ENCODE data around the gene BRCA1. TPM values are rescaled to one million over a fixed set of nuclear protein-coding genes. Genes with fewer than 3 reads are reported as not detected.
"Not testable (repeated sequence)": the region's sequence is repeated elsewhere in the genome, so short reads cannot be mapped to it uniquely, and the experiment has no call there.

The BRCA1 gene
- total RNA-seq, 1 donor from 2014 or later: 93.3 TPM

- DNase-seq: no peak
- intact Hi-C loops (cut with micrococcal nuclease): no loop called here
- H3K27ac Mint-ChIP-seq: no peak overlapping the region
- peaks cover 21% of the 10 kb centered on the region for H3K36me3 Mint-ChIP-seq (ENCODE audit: low read depth)
- H3K4me3 Mint-ChIP-seq: no peak overlapping the region
- H3K27me3 Mint-ChIP-seq: no peaks in the 10 kb centered on the region
- H3K9me3 Mint-ChIP-seq: no peaks in the 10 kb centered on the region
- H3K4me1 Mint-ChIP-seq: peaks cover 8% of the 10 kb centered on the region
These were observed 6.2 kb downstream of the BRCA1 start for GRCh38 chr17:43118679-43119615.

GRCh38 chr17:43114151-43114552 lies 11.0 kb downstream of the BRCA1 start:
- Mint-ChIP-seq H3K27ac (no peak overlapping the region), H3K27me3 (no peaks in the 10 kb centered on the region), H3K9me3 (no peaks in the 10 kb centered on the region), H3K36me3 (ENCODE audit: low read depth) (peaks cover 23% of the 10 kb centered on the region), H3K4me1 (no peaks in the 10 kb centered on the region), H3K4me3 (no peak overlapping the region)
- no peak for DNase-seq
- intact Hi-C loops (cut with micrococcal nuclease): no loop called here

GRCh38 chr17:43106552-43106951 lies 18.6 kb downstream of the BRCA1 start:
- Mint-ChIP-seq H3K9me3 (no peaks in the 10 kb centered on the region), H3K36me3 (ENCODE audit: low read depth) (peaks cover 32% of the 10 kb centered on the region), H3K27me3 (no peaks in the 10 kb centered on the region), H3K4me3 (no peak overlapping the region), H3K27ac (no peak overlapping the region), H3K4me1 (no peaks in the 10 kb centered on the region)
- DNase-seq: no peak
- intact Hi-C loops (cut with micrococcal nuclease): no loop called here

- H3K4me1 Mint-ChIP-seq: no peaks in the 10 kb centered on the region
- H3K9me3 Mint-ChIP-seq: no peaks in the 10 kb centered on the region
- DNase-seq: no peak
- no peak overlapping the region for H3K4me3 Mint-ChIP-seq
- H3K27ac Mint-ChIP-seq: no peak overlapping the region
- peaks cover 34% of the 10 kb centered on the region for H3K36me3 Mint-ChIP-seq (ENCODE audit: low read depth)
- intact Hi-C loops (cut with micrococcal nuclease): no loop called here
- H3K27me3 Mint-ChIP-seq: no peaks in the 10 kb centered on the region
These were observed 20.0 kb downstream of the BRCA1 start for GRCh38 chr17:43105146-43105545.

GRCh38 chr17:43104665-43105064 lies 20.5 kb downstream of the BRCA1 start:
- intact Hi-C loops (cut with micrococcal nuclease): no loop called here
- H3K4me1 Mint-ChIP-seq: no peaks in the 10 kb centered on the region
- H3K9me3 Mint-ChIP-seq: no peaks in the 10 kb centered on the region

GRCh38 chr17:43095364-43095763 lies 29.8 kb downstream of the BRCA1 start:
- peaks cover 48% of the 10 kb centered on the region for H3K36me3 Mint-ChIP-seq (ENCODE audit: low read depth)
- H3K4me3 Mint-ChIP-seq; DNase-seq; H3K27me3 Mint-ChIP-seq; H3K9me3 Mint-ChIP-seq; H3K4me1 Mint-ChIP-seq; H3K27ac Mint-ChIP-seq; intact Hi-C loops (cut with micrococcal nuclease): not testable (repeated sequence)

More at GRCh38 chr17:43104665-43105064, 20.5 kb downstream of the BRCA1 start:
- no peaks in the 10 kb centered on the region for H3K27me3 Mint-ChIP-seq
- peaks cover 34% of the 10 kb centered on the region for H3K36me3 Mint-ChIP-seq (ENCODE audit: low read depth)
- no peak for DNase-seq
- no peak overlapping the region for H3K4me3 Mint-ChIP-seq
- H3K27ac Mint-ChIP-seq: no peak overlapping the region

- Mint-ChIP-seq H3K9me3 (no peaks in the 10 kb centered on the region), H3K4me1 (no peaks in the 10 kb centered on the region), H3K36me3 (ENCODE audit: low read depth) (peaks cover 48% of the 10 kb centered on the region), H3K27me3 (no peaks in the 10 kb centered on the region), H3K27ac (no peak overlapping the region), H3K4me3 (no peak overlapping the region)
- intact Hi-C loops (cut with micrococcal nuclease): no loop called here
- no peak for DNase-seq
These were observed 30.9 kb downstream of the BRCA1 start for GRCh38 chr17:43094129-43094835.

GRCh38 chr17:43092901-43093300 lies 32.3 kb downstream of the BRCA1 start:
- intact Hi-C loops (cut with micrococcal nuclease): no loop called here
- no peak overlapping the region for H3K4me3 Mint-ChIP-seq
- H3K36me3 Mint-ChIP-seq (ENCODE audit: low read depth): peaks cover 57% of the 10 kb centered on the region
- H3K27me3 Mint-ChIP-seq: no peaks in the 10 kb centered on the region
- H3K4me1 Mint-ChIP-seq: no peaks in the 10 kb centered on the region
- no peaks in the 10 kb centered on the region for H3K9me3 Mint-ChIP-seq
- no peak overlapping the region for H3K27ac Mint-ChIP-seq
- DNase-seq: no peak

GRCh38 chr17:43090022-43090421 lies 35.1 kb downstream of the BRCA1 start:
- H3K4me3 Mint-ChIP-seq: no peak overlapping the region
- H3K27ac Mint-ChIP-seq: no peak overlapping the region
- no peaks in the 10 kb centered on the region for H3K27me3 Mint-ChIP-seq
- no peaks in the 10 kb centered on the region for H3K9me3 Mint-ChIP-seq
- DNase-seq: no peak
- intact Hi-C loops (cut with micrococcal nuclease): no loop called here
- peaks cover 51% of the 10 kb centered on the region for H3K36me3 Mint-ChIP-seq (ENCODE audit: low read depth)
- no peaks in the 10 kb centered on the region for H3K4me1 Mint-ChIP-seq

- DNase-seq: no peak
- peaks cover 35% of the 10 kb centered on the region for H3K36me3 Mint-ChIP-seq (ENCODE audit: low read depth)
- H3K4me1 Mint-ChIP-seq: no peaks in the 10 kb centered on the region
- no peaks in the 10 kb centered on the region for H3K27me3 Mint-ChIP-seq
- H3K4me3 Mint-ChIP-seq: no peak overlapping the region
- H3K27ac Mint-ChIP-seq: no peak overlapping the region
- H3K9me3 Mint-ChIP-seq: no peaks in the 10 kb centered on the region
- intact Hi-C loops (cut with micrococcal nuclease): no loop called here
These were observed 39.7 kb downstream of the BRCA1 start for GRCh38 chr17:43085474-43085873.

- no peaks in the 10 kb centered on the region for H3K4me1 Mint-ChIP-seq
- no peaks in the 10 kb centered on the region for H3K9me3 Mint-ChIP-seq
- H3K36me3 Mint-ChIP-seq (ENCODE audit: low read depth): peaks cover 28% of the 10 kb centered on the region
- no peaks in the 10 kb centered on the region for H3K27me3 Mint-ChIP-seq
- intact Hi-C loops (cut with micrococcal nuclease): no loop called here
- H3K27ac Mint-ChIP-seq: no peak overlapping the region
- H3K4me3 Mint-ChIP-seq: no peak overlapping the region
- DNase-seq: no peak
These were observed 45.4 kb downstream of the BRCA1 start for GRCh38 chr17:43079641-43080302.

GRCh38 chr17:43074869-43075268 lies 50.3 kb downstream of the BRCA1 start:
- Mint-ChIP-seq H3K27ac (peak overlapping the region; percentile 11), H3K27me3 (no peaks in the 10 kb centered on the region), H3K4me1 (no peaks in the 10 kb centered on the region), H3K9me3 (no peaks in the 10 kb centered on the region), H3K36me3 (ENCODE audit: low read depth) (peaks cover 25% of the 10 kb centered on the region), H3K4me3 (no peak overlapping the region)
- DNase-seq: no peak
- intact Hi-C loops (cut with micrococcal nuclease): no loop called here

- Mint-ChIP-seq H3K27ac (no peak overlapping the region), H3K4me3 (no peak overlapping the region), H3K4me1 (no peaks in the 10 kb centered on the region), H3K36me3 (ENCODE audit: low read depth) (peaks cover 29% of the 10 kb centered on the region), H3K27me3 (no peaks in the 10 kb centered on the region), H3K9me3 (no peaks in the 10 kb centered on the region)
- DNase-seq: no peak
- intact Hi-C loops (cut with micrococcal nuclease): no loop called here
These were observed 54.3 kb downstream of the BRCA1 start for GRCh38 chr17:43070872-43071271.

GRCh38 chr17:43070257-43070656 lies 54.9 kb downstream of the BRCA1 start:
- no peak overlapping the region for H3K27ac Mint-ChIP-seq
- DNase-seq: no peak
- intact Hi-C loops (cut with micrococcal nuclease): no loop called here
- H3K36me3 Mint-ChIP-seq (ENCODE audit: low read depth): peaks cover 29% of the 10 kb centered on the region
- no peak overlapping the region for H3K4me3 Mint-ChIP-seq
- H3K9me3 Mint-ChIP-seq: no peaks in the 10 kb centered on the region
- no peaks in the 10 kb centered on the region for H3K27me3 Mint-ChIP-seq
- H3K4me1 Mint-ChIP-seq: no peaks in the 10 kb centered on the region
